Central memory CD8-positive, alpha-beta T cell (primary cell): Measurements from ENCODE around the gene TNNI3K.
A peak's percentile ranks its signal among the peaks of the same experiment; 100 is the strongest.

Source experiments
- ATAC-seq: fragments of 150-1000 bp; cut with Tn5 transposase; replicated peaks from 2 replicates; pipeline ENCODE4 v1.10.0; 2022; ENCODE audit warnings: mild to moderate bottlenecking, moderate FRiP score, moderate number of reproducible peaks; ENCODE audit not compliant: poor library complexity, severe bottlenecking; ENCODE audit errors: extremely low read depth
- DNase-seq, 2 donors: peaks; one replicate each; pipeline ENCODE4 v3.0.0; 2021; ENCODE audit warnings: low spot score in 2 of 2
- H3K27ac Mint-ChIP-seq: one replicate; pipeline ENCODE4 v1.8.0; 2022; ENCODE audit warnings: low read depth, mild to moderate bottlenecking, moderate library complexity, mixed read lengths
- H3K27me3 Mint-ChIP-seq: one replicate; pipeline ENCODE4 v1.8.0; 2022; ENCODE audit warnings: mixed read lengths
- H3K36me3 Mint-ChIP-seq: one replicate; pipeline ENCODE4 v1.8.0; 2022; ENCODE audit warnings: mild to moderate bottlenecking, moderate library complexity, mixed read lengths; ENCODE audit not compliant: insufficient read depth
- H3K4me1 Mint-ChIP-seq: one replicate; pipeline ENCODE4 v1.8.0; 2022; ENCODE audit warnings: mixed read lengths
- H3K4me3 Mint-ChIP-seq: one replicate; pipeline ENCODE4 v1.8.0; 2022; ENCODE audit warnings: mild to moderate bottlenecking, moderate library complexity, mixed read lengths
- H3K9me3 Mint-ChIP-seq: one replicate; pipeline ENCODE4 v1.8.0; 2022; ENCODE audit warnings: mixed read lengths

Gene TNNI3K

GRCh38 chr1:74502432-74502831, 267.2 kb downstream of the TNNI3K start:
- no peaks in the 10 kb centered on the region for H3K36me3 Mint-ChIP-seq
- H3K9me3 Mint-ChIP-seq, result no peaks in the 10 kb centered on the region
- ATAC-seq (no peak), DNase-seq (no peak)
- H3K27me3 Mint-ChIP-seq, result no peaks in the 10 kb centered on the region
- no peaks in the 10 kb centered on the region for H3K4me1 Mint-ChIP-seq
- no peak overlapping the region for H3K27ac Mint-ChIP-seq
- no peak overlapping the region for H3K4me3 Mint-ChIP-seq

GRCh38 chr1:74502858-74503257, 267.7 kb downstream of the TNNI3K start:
- no peaks in the 10 kb centered on the region for H3K27me3 Mint-ChIP-seq
- H3K27ac Mint-ChIP-seq, result no peak overlapping the region
- H3K4me1 Mint-ChIP-seq, result no peaks in the 10 kb centered on the region
- no peak for DNase-seq
- no peak for ATAC-seq
- no peak overlapping the region for H3K4me3 Mint-ChIP-seq
- H3K36me3 Mint-ChIP-seq, result no peaks in the 10 kb centered on the region
- no peaks in the 10 kb centered on the region for H3K9me3 Mint-ChIP-seq

GRCh38 chr1:74504125-74504932, 269.1 kb downstream of the TNNI3K start:
- DNase-seq, result no peak
- H3K27ac Mint-ChIP-seq, result no peak overlapping the region
- ATAC-seq, result peak; percentile 40
- H3K9me3 Mint-ChIP-seq, result no peaks in the 10 kb centered on the region
- H3K36me3 Mint-ChIP-seq, result no peaks in the 10 kb centered on the region
- no peaks in the 10 kb centered on the region for H3K4me1 Mint-ChIP-seq
- no peak overlapping the region for H3K4me3 Mint-ChIP-seq
- H3K27me3 Mint-ChIP-seq, result no peaks in the 10 kb centered on the region

GRCh38 chr1:74504933-74505512, 269.8 kb downstream of the TNNI3K start:
- no peak overlapping the region for H3K27ac Mint-ChIP-seq
- ATAC-seq, result no peak
- no peak overlapping the region for H3K4me3 Mint-ChIP-seq
- no peaks in the 10 kb centered on the region for H3K9me3 Mint-ChIP-seq
- H3K4me1 Mint-ChIP-seq, result no peaks in the 10 kb centered on the region
- H3K27me3 Mint-ChIP-seq, result no peaks in the 10 kb centered on the region
- DNase-seq, result no peak
- H3K36me3 Mint-ChIP-seq, result no peaks in the 10 kb centered on the region

- Mint-ChIP-seq H3K27me3 (no peaks in the 10 kb centered on the region), H3K9me3 (no peaks in the 10 kb centered on the region), H3K4me3 (no peak overlapping the region), H3K36me3 (no peaks in the 10 kb centered on the region), H3K27ac (no peak overlapping the region), H3K4me1 (no peaks in the 10 kb centered on the region)
- DNase-seq (no peak), ATAC-seq (no peak)
These were observed 270.9 kb downstream of the TNNI3K start for GRCh38 chr1:74505928-74506710.

GRCh38 chr1:74508449-74508848, 273.3 kb downstream of the TNNI3K start:
- no peaks in the 10 kb centered on the region for H3K27me3 Mint-ChIP-seq
- ATAC-seq (no peak), DNase-seq (no peak)
- no peak overlapping the region for H3K4me3 Mint-ChIP-seq
- no peaks in the 10 kb centered on the region for H3K4me1 Mint-ChIP-seq
- no peak overlapping the region for H3K27ac Mint-ChIP-seq
- H3K9me3 Mint-ChIP-seq, result peaks cover 5% of the 10 kb centered on the region
- H3K36me3 Mint-ChIP-seq, result no peaks in the 10 kb centered on the region

GRCh38 chr1:74512170-74512915, 277.2 kb downstream of the TNNI3K start, which contains the start of gene LRRC53:
Gene LRRC53, minus strand, starts transcription at chr1:74512611. Its CDS starts 29,262 bp downstream, at chr1:74483349.
- Mint-ChIP-seq H3K27ac (no peak within 1 kb of the TSS), H3K4me3 (no peak within 1 kb of the TSS), H3K9me3 (peaks cover 5% of the 10 kb centered on the region), H3K4me1 (no peaks in the 10 kb centered on the region), H3K36me3 (no peaks in the 10 kb centered on the region), H3K27me3 (no peaks in the 10 kb centered on the region)
- ATAC-seq (no peak), DNase-seq (no peak)

- no peak overlapping the region for H3K27ac Mint-ChIP-seq
- DNase-seq, result no peak
- no peaks in the 10 kb centered on the region for H3K36me3 Mint-ChIP-seq
- H3K9me3 Mint-ChIP-seq, result peaks cover 5% of the 10 kb centered on the region
- no peak overlapping the region for H3K4me3 Mint-ChIP-seq
- H3K4me1 Mint-ChIP-seq, result no peaks in the 10 kb centered on the region
- no peaks in the 10 kb centered on the region for H3K27me3 Mint-ChIP-seq
- ATAC-seq, result no peak
These were observed 278.5 kb downstream of the TNNI3K start for GRCh38 chr1:74513411-74514300.

- no peak for ATAC-seq
- no peak overlapping the region for H3K27ac Mint-ChIP-seq
- H3K36me3 Mint-ChIP-seq, result no peaks in the 10 kb centered on the region
- no peaks in the 10 kb centered on the region for H3K4me1 Mint-ChIP-seq
- no peaks in the 10 kb centered on the region for H3K9me3 Mint-ChIP-seq
- no peaks in the 10 kb centered on the region for H3K27me3 Mint-ChIP-seq
- DNase-seq, result no peak
- H3K4me3 Mint-ChIP-seq, result no peak overlapping the region
These were observed 282.4 kb downstream of the TNNI3K start for GRCh38 chr1:74517599-74518051.

GRCh38 chr1:74522148-74522547, 287.0 kb downstream of the TNNI3K start:
- Mint-ChIP-seq H3K27ac (no peak overlapping the region), H3K36me3 (no peaks in the 10 kb centered on the region), H3K9me3 (no peaks in the 10 kb centered on the region), H3K4me1 (no peaks in the 10 kb centered on the region), H3K4me3 (no peak overlapping the region), H3K27me3 (peaks cover 3% of the 10 kb centered on the region)
- no peak for DNase-seq
- ATAC-seq, result no peak

- Mint-ChIP-seq H3K4me3 (no peak overlapping the region), H3K4me1 (no peaks in the 10 kb centered on the region), H3K36me3 (no peaks in the 10 kb centered on the region), H3K9me3 (no peaks in the 10 kb centered on the region), H3K27ac (no peak overlapping the region), H3K27me3 (peaks cover 16% of the 10 kb centered on the region)
- DNase-seq (no peak), ATAC-seq (no peak)
These were observed 288.8 kb downstream of the TNNI3K start for GRCh38 chr1:74523873-74524480.
